D721Med (cell line): ENCODE measurements around the gene SAXO1.

ENCODE experiments used
- DNase-seq: peaks from one replicate; pipeline ENCODE4 v3.0.0; 2011; ENCODE audit warnings: low spot score; ENCODE audit not compliant: insufficient read length
- FAIRE-seq: peaks from 2 replicates; lab custom pipeline; 2011; peaks lifted over from hg19 to GRCh38; lab: Jason Lieb, UNC
- TF ChIP-seq, protein P1 (sequence below): IDR thresholded peaks from 2 replicates; pipeline ENCODE4 v1.5.1; 2012; ENCODE audit warnings: mild to moderate bottlenecking, control low read depth; ENCODE audit not compliant: insufficient read depth; ENCODE audit errors: missing control alignments

SAXO1 gene

GRCh38 chr9:18920141-18921084 is 112.6 kb downstream of the SAXO1 start:
- no peak for DNase-seq
- no peak for FAIRE-seq
- TF ChIP-seq, protein P1, sequence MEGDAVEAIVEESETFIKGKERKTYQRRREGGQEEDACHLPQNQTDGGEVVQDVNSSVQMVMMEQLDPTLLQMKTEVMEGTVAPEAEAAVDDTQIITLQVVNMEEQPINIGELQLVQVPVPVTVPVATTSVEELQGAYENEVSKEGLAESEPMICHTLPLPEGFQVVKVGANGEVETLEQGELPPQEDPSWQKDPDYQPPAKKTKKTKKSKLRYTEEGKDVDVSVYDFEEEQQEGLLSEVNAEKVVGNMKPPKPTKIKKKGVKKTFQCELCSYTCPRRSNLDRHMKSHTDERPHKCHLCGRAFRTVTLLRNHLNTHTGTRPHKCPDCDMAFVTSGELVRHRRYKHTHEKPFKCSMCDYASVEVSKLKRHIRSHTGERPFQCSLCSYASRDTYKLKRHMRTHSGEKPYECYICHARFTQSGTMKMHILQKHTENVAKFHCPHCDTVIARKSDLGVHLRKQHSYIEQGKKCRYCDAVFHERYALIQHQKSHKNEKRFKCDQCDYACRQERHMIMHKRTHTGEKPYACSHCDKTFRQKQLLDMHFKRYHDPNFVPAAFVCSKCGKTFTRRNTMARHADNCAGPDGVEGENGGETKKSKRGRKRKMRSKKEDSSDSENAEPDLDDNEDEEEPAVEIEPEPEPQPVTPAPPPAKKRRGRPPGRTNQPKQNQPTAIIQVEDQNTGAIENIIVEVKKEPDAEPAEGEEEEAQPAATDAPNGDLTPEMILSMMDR, result no peak

- no peak for DNase-seq
- TF ChIP-seq, protein P1, result no peak
- no peak for FAIRE-seq
Observed at GRCh38 chr9:18911714-18912342, 121.2 kb downstream of the SAXO1 start.

DNA sequence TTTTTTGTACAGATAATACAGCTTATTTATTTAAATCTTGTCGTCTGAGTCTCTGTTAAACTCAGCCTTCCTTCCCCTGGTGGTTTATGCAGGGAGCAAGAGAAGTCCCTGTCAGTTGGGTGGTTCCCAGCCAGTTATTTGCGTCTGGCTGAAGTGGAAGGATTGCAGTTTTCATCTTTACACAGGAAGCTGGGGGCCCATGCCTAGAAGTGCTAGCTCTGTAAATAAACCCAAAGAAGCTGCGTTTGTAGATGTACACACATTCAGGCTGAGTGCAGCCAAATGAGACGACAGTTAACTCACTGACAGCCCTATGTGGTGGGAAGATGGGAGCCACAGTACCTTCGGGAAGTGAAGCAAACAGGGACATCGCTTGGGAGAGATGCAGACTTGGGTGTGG is 122.1 kb downstream of the SAXO1 start:
- DNase-seq (no peak), FAIRE-seq (no peak)
- TF ChIP-seq, protein P1, result no peak

GRCh38 chr9:18910435-18910834 is 122.6 kb downstream of the SAXO1 start:
- DNase-seq (no peak), FAIRE-seq (no peak)
- TF ChIP-seq, protein P1, result no peak

DNA sequence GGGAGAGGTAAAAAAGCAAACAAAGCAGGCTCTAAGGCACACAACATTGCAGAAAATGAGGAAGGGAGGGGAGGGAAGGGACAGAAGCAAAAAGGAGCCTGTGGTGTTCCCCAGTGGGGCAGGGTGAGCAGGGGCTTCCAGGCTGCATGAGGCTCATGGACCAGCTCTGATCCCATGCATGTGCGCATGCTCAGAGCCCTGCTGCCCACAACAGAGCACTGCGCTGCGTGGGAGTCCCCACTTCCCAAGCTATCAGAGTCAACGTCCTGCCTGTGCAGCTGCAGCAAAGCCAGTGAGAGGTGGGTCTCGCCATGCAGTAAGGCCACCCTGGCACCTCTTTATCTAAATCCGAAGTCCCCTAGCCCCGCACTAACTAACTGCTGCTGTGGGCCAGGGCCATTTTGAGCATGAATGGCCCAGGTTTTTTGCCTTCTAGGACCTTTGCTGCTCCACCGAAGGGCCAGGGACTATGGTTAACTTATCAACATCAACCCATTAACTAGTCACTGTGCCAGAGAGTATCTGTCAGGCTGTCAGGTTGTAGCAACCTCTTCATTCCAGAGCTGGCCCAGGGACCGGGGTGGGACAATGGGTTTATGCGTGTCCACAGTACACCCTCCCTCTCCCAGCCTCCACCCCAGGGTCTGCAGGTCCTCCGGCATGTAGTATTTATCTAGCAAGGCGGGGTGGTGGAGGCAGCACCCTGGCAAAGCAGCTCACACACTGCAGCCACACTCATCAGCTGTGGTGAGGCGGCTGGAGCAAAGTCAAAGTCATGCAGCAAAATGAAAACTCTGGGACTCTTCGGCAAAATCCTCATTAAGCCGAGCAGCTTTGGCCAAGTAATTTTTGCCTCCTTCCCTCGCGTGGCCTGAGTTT is 123.6 kb downstream of the SAXO1 start:
- no peak for DNase-seq
- no peak for FAIRE-seq
- TF ChIP-seq, protein P1, result no peak

DNA sequence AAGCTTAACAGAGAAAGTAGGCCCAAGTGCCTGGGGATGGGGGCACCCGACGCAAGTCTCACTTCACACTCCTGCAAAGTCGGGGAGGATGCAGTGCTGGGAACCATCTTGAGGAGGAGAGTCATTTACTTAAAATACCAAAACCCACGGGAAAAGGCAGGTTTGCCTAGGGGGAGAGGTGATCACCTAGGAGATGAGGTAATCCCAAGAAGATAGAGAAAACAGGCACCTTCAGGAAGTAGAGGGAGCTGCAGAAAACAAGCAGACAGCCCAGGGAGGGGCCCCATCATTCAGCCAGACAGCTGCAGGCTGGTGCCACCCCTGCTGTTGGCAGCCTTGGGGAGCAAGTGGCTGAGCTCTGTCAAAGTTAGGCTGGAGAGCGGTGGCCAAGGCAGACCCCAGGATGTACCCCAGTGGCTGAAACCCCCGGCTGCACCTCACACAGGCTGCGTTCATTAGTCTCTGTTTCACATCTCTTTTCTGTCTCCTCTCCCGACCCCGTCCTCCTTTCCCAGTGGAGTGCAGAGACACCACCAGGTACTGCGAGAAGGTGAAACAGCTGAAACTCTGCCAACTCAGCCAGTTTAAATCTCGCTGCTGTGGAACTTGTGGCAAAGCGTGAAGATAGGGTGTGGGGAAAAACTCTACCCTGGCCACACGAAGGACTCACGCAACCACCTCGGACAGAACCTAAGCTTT is 124.9 kb downstream of the SAXO1 start:
- TF ChIP-seq, protein P1, result no peak
- FAIRE-seq (no peak), DNase-seq (no peak)
